ENCODE measurements around the gene WBP2NL. TPM values are rescaled to one million over a fixed set of nuclear protein-coding genes. Genes with fewer than 3 reads are reported as not detected.
A peak's percentile ranks its signal among the peaks of the same experiment; 100 is the strongest.

WBP2NL gene
- total RNA-seq, 1 donor from 2014 or later = 2.8 TPM

- DNase-seq = peak; percentile 71
Observed at GRCh38 chr22:42074132-42074811, 75.7 kb downstream of the WBP2NL start, which contains the start of gene PHETA2. TSS of gene PHETA2 (plus strand) at chr22:42074248. CDS start at chr22:42077294, 3,046 bp downstream.

- no peak for DNase-seq
Observed at GRCh38 chr22:42074846-42075676, 76.5 kb downstream of the WBP2NL start.

GRCh38 chr22:42076764-42077485 is 78.3 kb downstream of the WBP2NL start:
- DNase-seq = no peak

GRCh38 chr22:42077486-42078125 is 79.0 kb downstream of the WBP2NL start:
- no peak for DNase-seq

Small RNA genes within 50 kb of the gene (small RNA-seq; reads per million reads assigned to genes)
- gene SNORD13P1 (ENCODE audit: low replicate concordance) = not detected

Other genes with a start within 250 kb of the WBP2NL start
- 16.5 TPM for gene CCDC134, start 198.1 kb upstream of the WBP2NL start, total RNA-seq
- gene SREBF2, start 165.7 kb upstream of the WBP2NL start, total RNA-seq = 47.6 TPM
- not detected for gene SHISA8, start 83.7 kb upstream of the WBP2NL start, total RNA-seq
- 1.0 TPM for gene TNFRSF13C, start 72.0 kb upstream of the WBP2NL start, total RNA-seq
- 6.1 TPM for gene CENPM, start 51.6 kb upstream of the WBP2NL start, total RNA-seq
- gene SEPTIN3, start 29.3 kb upstream of the WBP2NL start, total RNA-seq = 0.51 TPM
- gene NAGA, start 72.0 kb downstream of the WBP2NL start, total RNA-seq = 27.1 TPM
- gene PHETA2, start 75.5 kb downstream of the WBP2NL start, total RNA-seq = 18.6 TPM
- 31.1 TPM for gene SMDT1, start 80.9 kb downstream of the WBP2NL start, total RNA-seq
- gene NDUFA6, start 92.0 kb downstream of the WBP2NL start, total RNA-seq = 68.3 TPM
- 0.41 TPM for gene CYP2D6, start 132.0 kb downstream of the WBP2NL start, total RNA-seq